HCT116 (cell line): Measurements from ENCODE around the gene CYP1A2.

Source experiments
- ATF3 ChIP-seq: IDR thresholded peaks from 2 replicates; pipeline ENCODE4 v1.6.1; 2012
- CTCF ChIP-seq, 3 experiments: fragments of 200-600 bp in 1 of 3; sonication (generic) in 1 of 3; IDR thresholded peaks in 2 of 3; conservative IDR thresholded peaks in 1 of 3; 2 replicates each; pipeline ENCODE4 v1.5.1; 2012 to 2017; ENCODE audit warnings: low read depth in 2 of 3, low read length in 2 of 3, antibody characterized with exemption in 1 of 3, borderline replicate concordance in 1 of 3, control low read depth in 1 of 3, mild to moderate bottlenecking in 1 of 3, mixed read lengths in 1 of 3, mixed run types in 1 of 3, moderate library complexity in 1 of 3; ENCODE audit not compliant: insufficient read depth in 1 of 3
- EGR1 ChIP-seq: IDR thresholded peaks from 2 replicates; pipeline ENCODE4 v1.6.1; 2012; ENCODE audit warnings: low read depth
- ELF1 ChIP-seq: IDR thresholded peaks from 2 replicates; pipeline ENCODE4 v1.6.1; 2012; ENCODE audit warnings: low read depth, borderline replicate concordance
- EZH2 ChIP-seq: fragments of 200-600 bp; sonication (generic); IDR thresholded peaks from 2 replicates; pipeline ENCODE4 v1.6.1; 2017; ENCODE audit warnings: antibody characterized with exemption, mixed run types
- FOSL1 ChIP-seq: IDR thresholded peaks from 2 replicates; pipeline ENCODE4 v1.6.1; 2012; ENCODE audit warnings: low read depth
- JUND ChIP-seq: IDR thresholded peaks from 2 replicates; pipeline ENCODE4 v1.6.1; 2012
- POLR2A ChIP-seq: IDR thresholded peaks from 2 replicates; pipeline ENCODE4 v1.7.0; 2011; ENCODE audit warnings: borderline replicate concordance; ENCODE audit not compliant: insufficient read depth, insufficient read length; ENCODE audit errors: extremely low read depth
- SP1 ChIP-seq: IDR thresholded peaks from 2 replicates; pipeline ENCODE4 v1.6.1; 2012; ENCODE audit warnings: low read depth
- SRF ChIP-seq: IDR thresholded peaks from 2 replicates; pipeline ENCODE4 v1.6.1; 2012; ENCODE audit warnings: low read depth
- TCF7L2 ChIP-seq: IDR thresholded peaks from 2 replicates; pipeline ENCODE4 v1.7.0; 2011; ENCODE audit warnings: borderline replicate concordance, inconsistent platforms; ENCODE audit not compliant: insufficient read depth, insufficient read length; ENCODE audit errors: extremely low read depth
- ZNF274 ChIP-seq: fragments of 200-500 bp; sonication (Bioruptor generic); IDR thresholded peaks from 2 replicates; pipeline ENCODE4 v1.6.1; 2014; ENCODE audit warnings: mild to moderate bottlenecking, low read depth, low read length, inconsistent platforms

GRCh38 chr15:74787251-74788041 is 38.8 kb downstream of the CYP1A2 start:
- TF ChIP-seq POLR2A (no peak), ATF3 (no peak), JUND (no peak), FOSL1 (no peak), ZNF274 (no peak), TCF7L2 (no peak), SRF (no peak), CTCF (IDR thresholded peaks at IDR 0.05 in 2 of 3, conservative IDR thresholded peaks at IDR 0.05 in 1 of 3; ENCODE audit: borderline replicate concordance in 1 of 3, insufficient read depth in 1 of 3, low read depth in 2 of 3, low read length in 2 of 3) (peak in 2 of 3 experiments; percentile 50 to 52; a peak in 4 of 6 replicates), SP1 (no peak), ELF1 (no peak), EZH2 (no peak), EGR1 (no peak)
